ENCODE results near the gene FOXK1.

Gene FOXK1

DNA sequence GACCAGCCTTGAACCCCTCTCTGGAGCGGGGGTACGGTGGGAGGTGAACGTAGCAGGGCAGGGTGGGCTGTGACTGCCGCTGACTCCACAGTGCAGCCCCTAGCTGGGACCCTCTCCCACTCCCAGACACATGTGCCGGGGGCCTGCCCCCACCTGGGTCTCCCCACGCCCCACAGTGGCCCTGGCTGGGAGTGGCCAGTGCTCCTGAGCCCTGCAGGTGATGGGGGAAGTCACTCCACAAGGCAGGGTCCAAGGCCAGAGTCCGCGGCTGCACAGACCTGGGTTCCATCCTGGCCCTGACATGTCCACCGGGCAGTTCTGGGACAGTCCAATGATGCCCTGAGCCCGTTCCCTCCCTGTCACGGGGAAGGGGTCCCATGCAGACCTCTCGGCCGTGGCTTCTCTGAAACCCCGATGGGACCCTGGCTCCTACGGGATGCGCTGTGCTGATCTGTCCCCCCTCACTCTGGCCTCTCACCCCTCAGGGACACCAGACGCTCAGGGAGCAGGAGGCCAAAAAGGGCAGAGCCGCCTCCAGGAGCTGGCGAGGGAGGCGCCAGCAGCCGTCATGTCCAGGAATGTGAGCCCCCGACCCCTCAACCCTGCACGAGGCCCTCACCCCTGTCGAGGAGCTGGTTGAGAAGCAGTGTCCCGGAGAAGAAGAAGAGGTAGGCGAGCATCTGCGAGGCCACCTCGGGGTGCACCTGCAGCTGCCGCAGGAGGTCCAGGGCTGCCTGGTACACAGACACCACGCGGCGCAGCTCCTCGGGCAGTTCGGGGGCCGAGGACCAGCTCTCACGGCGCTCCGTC, 133.7 kb downstream of the FOXK1 start:
- H3K27ac ChIP-seq: no peak overlapping the region
- no peak for TF ChIP-seq ZFX (IDR thresholded peaks at IDR 0.05; ENCODE audit: borderline replicate concordance)
- TF ChIP-seq, protein P1, sequence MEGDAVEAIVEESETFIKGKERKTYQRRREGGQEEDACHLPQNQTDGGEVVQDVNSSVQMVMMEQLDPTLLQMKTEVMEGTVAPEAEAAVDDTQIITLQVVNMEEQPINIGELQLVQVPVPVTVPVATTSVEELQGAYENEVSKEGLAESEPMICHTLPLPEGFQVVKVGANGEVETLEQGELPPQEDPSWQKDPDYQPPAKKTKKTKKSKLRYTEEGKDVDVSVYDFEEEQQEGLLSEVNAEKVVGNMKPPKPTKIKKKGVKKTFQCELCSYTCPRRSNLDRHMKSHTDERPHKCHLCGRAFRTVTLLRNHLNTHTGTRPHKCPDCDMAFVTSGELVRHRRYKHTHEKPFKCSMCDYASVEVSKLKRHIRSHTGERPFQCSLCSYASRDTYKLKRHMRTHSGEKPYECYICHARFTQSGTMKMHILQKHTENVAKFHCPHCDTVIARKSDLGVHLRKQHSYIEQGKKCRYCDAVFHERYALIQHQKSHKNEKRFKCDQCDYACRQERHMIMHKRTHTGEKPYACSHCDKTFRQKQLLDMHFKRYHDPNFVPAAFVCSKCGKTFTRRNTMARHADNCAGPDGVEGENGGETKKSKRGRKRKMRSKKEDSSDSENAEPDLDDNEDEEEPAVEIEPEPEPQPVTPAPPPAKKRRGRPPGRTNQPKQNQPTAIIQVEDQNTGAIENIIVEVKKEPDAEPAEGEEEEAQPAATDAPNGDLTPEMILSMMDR (IDR thresholded peaks at IDR 0.05): no peak

DNA sequence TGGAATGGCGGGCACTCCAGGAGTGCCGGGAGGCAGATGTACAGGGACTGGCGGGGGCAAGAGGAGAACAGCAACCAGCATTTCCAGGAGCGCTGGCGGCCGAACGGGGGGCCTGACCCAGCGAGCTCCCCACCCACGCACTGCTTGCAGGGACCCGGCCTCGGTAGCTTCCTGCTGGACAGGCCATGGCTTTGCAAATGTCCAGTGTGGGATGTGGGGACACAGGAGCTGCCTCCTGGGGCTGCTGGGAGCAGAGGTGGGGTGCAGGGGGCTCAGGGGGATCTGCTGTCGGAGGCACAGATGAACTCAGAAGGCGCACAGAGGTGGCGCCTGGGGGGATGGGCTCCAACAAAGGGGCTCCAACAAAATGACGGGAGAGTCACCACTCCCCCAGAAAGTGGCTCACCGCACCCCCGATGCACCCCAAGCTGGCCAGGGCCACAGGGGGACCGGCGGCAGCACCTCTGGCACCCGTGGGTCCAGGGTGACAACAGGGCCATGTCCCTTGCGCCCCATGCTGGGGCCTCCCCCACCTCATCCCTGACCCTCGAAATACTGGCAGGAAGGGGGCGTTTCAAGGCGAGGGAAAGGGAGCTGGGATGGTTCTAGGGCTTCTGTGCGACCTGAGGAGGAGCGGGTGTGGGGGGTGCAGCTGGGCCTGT, 134.5 kb downstream of the FOXK1 start:
- TF ChIP-seq ZFX (IDR thresholded peaks at IDR 0.05; ENCODE audit: borderline replicate concordance): no peak
- TF ChIP-seq, protein P1 (IDR thresholded peaks at IDR 0.05): no peak
- H3K27ac ChIP-seq: no peak overlapping the region

DNA sequence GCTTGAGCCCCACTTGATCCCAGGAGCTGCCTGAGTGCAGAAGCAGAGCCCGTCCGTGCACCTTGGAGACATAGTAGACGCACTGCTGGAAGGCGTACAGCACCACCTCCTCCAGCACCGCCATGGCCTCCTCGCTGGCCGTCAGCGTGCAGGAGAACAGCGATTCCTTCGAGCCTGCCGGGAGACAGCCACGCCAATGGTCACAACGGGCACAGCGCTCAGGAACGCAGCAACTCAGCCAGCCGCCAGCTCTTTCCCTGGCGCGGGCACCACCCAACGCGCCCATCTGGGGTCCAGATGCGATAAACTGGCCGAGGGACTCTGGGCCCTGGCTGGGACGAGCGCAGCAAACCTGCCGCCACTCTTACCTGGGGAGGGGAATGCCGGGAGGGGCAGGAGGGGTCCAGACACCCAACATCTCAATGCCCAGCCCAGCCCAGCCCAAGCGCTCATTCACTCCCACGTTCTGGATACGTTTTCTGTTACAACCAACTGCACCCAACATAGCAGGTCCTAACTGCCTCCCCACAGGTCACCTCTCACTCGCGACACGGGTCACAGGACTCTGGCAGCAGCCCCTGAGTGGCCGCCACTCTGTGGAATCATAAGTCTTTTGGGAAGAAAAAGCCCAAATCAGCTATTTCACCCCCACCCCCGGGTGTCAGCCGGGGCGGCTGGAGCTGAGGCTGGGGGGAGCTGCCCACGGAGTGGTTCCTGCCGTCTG, 135.2 kb downstream of the FOXK1 start:
- TF ChIP-seq, protein P1 (IDR thresholded peaks at IDR 0.05): no peak
- TF ChIP-seq ZFX (IDR thresholded peaks at IDR 0.05; ENCODE audit: borderline replicate concordance): no peak
- H3K27ac ChIP-seq: no peak overlapping the region

DNA sequence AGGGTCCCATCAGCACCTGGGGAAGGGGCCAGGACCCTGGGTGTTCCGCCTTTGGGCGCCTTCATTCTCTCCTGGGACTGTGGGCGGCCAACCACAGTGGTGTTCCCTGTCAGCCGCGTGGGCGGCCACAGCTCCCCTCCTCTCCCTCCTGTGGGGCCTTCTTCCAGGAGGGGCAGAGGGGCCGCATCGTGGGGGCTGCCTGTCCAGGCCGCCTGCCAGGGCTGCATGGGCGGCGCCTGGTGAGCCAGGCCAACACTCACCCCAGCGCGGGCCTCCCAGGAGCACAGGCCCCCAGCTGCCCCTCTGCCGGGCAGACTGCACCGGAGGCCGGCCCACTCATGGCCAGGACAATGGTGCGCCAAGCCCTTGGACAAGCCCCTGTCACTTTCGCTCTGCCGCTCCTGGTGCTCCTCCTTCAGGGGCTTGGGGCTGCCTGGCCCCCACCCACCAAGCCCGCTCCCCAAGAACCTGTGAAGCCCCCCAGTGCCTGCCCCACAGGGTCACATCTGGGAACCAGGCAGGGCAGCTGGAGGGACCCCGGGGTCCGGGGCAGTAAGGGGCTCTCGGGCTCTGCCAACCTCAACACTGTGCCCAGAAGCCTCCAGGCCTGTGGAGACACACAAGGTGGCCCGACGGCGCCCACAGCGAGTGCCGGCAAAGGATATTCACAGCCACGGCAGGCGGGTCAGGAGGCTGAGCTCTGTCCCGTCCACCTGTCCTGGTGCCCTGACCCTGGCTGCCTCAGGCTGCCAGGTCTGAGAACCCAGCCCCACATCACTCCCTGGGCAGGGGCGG, 136.1 kb downstream of the FOXK1 start:
- TF ChIP-seq, protein P1 (IDR thresholded peaks at IDR 0.05): no peak
- no peak overlapping the region for H3K27ac ChIP-seq

DNA sequence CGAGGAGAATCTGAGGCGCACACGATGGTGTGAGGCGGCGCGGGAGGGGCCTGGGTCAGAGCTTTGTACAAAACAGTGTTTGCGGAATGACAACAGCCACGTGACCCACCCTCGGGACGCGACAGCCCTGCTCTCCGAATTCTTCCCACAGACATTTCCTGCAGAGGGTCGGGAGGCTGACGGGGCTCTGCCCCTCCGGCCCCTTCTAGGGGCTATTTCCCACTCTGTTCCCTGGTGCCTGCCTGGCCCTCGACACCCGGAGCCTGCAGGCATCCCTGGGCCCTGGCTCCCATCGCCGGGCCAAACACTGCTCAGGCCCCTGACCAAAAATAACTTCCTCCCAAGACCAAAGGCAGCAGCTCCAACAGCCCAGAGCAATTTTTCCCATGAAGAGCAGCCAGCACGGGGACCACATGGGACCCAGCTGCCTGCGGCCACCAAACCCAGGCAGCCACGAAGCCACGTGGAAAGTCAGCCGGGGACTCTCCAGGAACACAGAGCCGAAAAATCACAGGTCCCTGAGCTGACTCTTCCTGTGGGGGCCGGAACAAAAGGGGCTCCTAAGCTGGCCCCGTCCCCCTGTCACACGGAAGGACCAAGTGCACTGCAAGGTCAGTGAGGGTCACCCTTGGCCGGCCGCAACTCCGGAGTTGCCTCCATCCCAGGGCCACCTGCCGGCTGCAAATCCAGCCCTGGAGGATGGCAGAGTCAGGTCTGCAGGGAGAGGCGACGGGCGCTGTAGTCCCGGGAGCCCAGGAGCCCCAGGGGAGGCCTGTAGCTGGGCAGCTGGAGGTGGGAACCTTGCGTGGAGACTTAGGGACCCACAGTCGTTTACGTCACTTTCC, 137.7 kb downstream of the FOXK1 start:
- H3K27ac ChIP-seq: no peak overlapping the region
- TF ChIP-seq ZFX (IDR thresholded peaks at IDR 0.05; ENCODE audit: borderline replicate concordance): no peak
- TF ChIP-seq, protein P1 (IDR thresholded peaks at IDR 0.05): no peak

DNA sequence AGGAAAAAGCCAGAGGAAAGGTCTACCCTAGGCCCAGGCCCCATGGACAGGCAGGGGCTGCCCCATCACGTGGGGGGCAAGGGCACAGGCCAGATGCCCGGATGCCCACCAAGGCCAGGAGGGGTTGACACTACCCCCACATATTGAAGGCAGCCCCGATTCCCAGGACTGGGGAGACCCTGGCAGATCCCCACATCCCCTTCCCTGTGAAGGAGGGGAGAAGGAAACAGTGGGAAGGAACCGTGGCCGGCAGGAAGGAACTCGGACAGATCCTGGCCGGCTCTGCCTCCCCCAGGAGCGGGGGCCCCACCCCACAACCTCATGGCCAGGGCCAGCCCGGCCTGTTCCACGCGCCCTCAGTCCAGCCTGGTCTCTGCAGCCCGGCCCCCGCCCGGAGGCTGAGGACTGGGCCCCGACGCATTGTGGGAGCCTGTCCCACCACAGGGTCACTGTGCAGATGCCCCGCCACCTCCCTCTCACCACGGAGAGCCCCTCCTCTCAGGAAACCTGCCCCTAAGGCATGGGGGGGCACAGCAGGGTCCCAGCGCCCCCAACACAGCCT, 138.4 kb downstream of the FOXK1 start:
- TF ChIP-seq, protein P1 (IDR thresholded peaks at IDR 0.05): no peak
- no peak for TF ChIP-seq ZFX (IDR thresholded peaks at IDR 0.05; ENCODE audit: borderline replicate concordance)

More for the DNA sequence above, 138.4 kb downstream of the FOXK1 start:
- no peak overlapping the region for H3K27ac ChIP-seq

Data from 22Rv1 (cell line).